ACHN (cell line): Measurements from ENCODE around the gene MSRB1.
"Not testable (repeated sequence)": the region's sequence is repeated elsewhere in the genome, so short reads cannot be mapped to it uniquely, and the experiment has no call there.

Source experiments
- DNase-seq: peaks from one replicate; pipeline ENCODE4 v3.0.0-alpha.2; 2015
- in situ Hi-C: cut with HindIII; loops from 2 replicates; pipeline ENCODE4 v1.10.0; 2017; ENCODE audit warnings: low sequenced_read_pairs, low pct_ligation_motif_present, low pct_unique_long_range_greater_than_20kb

Gene MSRB1

DNA sequence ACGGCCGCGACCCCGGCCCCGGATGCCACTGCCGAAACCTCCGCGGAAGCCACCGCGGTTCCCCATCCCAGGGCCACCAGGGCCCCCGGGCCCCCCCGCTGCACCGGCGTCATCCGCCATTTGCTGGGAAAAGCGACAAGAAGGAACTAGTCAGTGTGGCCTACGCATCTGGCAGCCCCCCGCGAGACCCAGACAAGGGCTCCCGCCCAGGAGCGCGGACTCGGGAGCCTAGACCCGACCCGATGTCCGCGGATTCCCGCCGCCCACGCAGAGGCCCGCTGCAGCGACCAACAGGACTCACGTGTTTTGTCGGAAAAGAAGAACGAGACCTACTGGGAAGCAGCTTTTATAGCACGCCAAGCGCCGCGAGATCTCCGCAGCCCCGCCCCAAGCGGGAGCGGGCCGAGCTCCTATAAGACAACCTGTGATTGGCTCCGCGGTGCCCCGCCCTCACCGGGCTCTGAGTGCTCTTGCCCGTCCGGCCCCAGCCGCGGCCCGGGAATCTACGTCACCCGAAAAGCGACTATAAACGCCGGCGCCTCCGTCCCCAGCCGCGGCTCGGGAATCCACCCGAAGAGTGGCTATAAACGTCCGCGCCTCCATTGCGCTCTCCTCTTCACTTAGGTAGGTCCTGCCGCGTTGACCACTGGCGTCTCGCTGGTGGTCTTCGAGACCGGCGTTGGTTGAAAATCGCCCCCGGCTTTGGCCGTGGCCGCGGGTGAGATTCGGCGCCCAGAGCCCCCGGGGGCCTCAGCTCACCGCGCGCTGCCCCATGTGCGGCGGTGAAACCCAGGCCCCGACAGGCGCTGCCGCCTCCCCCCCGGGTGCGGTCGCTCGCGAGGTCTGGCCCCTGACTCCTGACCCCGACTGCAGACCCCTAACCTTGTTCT, 21.8 kb upstream of the MSRB1 start, which contains the start of gene RPS2:
Gene RPS2, minus strand, starts transcription at position 321 of the 890 bp plus-strand sequence. Its CDS starts 201 bp downstream, at position 120.
- in situ Hi-C loops, result no loop called here

DNA sequence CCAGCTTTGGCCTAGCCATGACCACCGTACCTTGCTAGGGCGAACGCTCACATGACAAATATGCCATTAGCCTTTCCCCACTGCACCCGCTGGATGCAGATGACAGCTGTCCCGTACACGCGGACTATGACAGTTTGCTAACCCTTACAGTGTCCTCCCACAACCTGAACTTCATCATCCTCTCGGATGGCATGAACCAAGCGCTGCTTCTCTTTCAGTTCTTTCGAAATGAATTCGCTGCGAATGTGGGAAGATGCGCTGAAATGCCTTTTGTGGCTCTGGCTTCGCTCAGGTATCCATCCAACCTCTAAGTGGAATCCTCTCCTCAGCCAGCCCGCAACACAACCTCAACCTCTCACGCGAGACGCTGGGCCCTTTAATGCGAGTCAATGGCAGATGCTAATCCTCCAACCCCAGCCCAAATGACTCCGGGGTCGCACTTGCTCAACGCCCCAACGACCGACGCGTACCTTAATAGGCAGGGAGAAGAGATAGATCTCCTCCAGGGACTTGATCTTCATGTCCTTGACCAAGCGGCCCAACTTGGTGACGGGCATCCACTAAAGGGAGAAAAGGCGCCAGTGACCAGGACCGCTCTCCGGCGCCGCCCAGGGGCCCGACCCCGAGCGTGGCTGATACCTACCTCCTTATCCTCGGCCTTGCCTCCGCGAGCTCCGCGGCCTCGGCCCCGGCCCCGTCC, 21.0 kb upstream of the MSRB1 start:
- DNase-seq, result peak; percentile 50
- in situ Hi-C loops, result no loop called here

More for the DNA sequence above, 21.8 kb upstream of the MSRB1 start, which contains the start of gene RPS2:
- DNase-seq, result peak; percentile 99

DNA sequence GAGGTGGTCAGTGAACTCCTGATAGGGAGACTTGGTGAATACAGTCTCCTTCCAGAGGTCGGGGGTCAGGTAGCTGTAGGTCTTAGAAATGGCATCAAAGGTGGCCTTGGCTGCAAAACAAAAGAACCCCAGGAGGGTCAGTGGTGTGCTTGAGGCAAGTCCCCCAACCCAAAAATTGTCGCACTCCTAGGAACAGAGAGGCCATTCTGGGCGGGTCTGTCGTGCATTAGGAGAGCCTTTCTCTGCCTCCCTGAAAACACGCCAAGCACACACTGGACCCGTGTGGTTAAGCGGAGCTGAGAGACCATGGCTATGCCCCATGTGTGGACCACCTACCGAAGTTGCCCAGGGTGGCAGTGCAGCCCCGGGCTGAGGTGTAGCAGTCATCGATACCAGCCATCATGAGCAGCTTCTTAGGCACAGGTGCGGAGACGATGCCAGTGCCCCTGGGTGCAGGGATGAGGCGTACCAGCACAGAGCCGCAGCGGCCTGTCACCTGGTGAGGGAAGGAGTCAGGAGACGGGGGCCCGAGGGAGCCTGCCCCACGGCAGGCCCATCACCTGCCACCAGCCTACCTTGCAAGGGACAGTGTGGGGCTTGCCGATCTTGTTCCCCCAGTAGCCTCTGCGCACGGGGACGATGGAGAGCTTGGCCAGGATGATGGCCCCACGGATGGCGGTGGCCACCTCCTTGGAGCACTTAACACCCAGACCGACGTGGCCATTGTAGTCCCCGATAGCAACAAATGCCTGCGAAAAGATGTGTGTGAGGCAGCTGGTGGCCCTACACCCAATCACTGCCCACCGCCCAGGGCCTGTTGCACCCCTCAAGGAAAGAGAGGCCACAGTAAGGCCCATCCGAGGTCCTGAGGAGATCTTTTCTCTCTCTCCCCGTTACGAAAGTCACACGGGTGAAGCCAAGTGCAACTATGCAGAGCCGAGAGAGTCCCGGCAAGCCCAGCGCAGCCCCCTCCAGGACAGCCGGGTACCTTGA, 19.5 kb upstream of the MSRB1 start:
- in situ Hi-C loops, DNase-seq: not testable (repeated sequence)

DNA sequence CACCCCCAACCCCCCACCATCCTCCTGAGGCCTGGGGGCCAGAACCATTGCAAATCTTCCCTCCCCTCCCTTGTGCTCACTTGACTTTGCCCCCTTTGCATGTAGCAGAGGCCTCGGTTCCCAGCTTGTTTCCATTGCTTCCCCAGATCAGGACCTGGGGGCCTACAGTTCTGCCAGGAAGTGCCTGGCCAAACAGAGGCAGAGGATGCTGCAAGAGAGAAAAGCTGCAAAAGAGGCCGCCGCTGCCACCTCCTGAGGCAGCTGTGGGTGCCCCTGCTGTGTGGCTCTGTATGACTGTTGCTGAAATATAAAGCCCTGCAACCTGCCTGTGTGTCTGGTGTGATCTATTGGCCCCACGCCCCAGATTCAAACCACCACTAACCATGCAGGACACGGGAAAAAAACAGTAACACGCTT, 18.7 kb upstream of the MSRB1 start:
- in situ Hi-C loops, result no loop called here
- no peak for DNase-seq

DNA sequence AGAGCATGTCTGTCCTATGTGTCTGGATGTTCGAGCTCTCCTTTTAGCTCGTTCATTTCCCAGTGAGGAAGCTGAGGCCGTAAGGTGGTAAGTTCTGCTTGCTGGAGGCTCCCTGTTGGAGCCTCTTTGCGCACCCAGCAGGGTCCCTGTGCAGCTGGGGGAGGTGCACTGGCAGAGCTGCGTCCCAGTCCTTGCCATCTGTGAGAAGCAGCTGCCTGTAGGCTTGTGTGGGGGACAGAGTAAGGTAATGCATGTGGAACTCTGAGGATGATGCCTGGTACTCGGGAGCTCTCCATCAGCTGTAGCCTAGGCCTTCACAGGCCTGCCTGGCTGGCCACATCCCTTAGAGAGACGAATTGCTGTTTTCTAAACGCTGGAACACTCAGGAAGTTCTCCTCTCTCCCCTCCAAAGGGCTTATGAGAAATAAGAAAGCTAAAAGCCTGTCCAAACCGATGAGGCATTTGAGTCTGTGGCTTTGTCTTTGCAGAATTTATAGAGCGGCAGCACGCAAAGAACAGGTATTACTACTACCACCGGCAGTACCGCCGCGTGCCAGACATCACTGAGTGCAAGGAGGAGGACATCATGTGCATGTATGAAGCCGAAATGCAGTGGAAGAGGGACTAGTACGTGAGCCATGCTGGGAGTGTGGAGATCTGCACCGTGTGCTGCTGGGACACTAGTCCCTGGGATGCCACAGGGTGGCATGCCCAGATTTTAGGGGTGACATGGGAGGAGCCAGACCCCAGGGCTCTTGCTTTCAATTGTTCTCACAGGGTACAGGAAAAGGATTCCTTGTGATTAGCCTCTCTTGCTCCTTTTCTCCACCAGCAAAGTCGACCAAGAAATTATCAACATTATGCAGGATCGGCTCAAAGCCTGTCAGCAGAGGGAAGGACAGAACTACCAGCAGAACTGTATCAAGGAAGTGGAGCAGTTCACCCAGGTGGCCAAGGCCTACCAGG, 17.9 kb upstream of the MSRB1 start:
- peak; percentile 54 for DNase-seq
- in situ Hi-C loops, result no loop called here

DNA sequence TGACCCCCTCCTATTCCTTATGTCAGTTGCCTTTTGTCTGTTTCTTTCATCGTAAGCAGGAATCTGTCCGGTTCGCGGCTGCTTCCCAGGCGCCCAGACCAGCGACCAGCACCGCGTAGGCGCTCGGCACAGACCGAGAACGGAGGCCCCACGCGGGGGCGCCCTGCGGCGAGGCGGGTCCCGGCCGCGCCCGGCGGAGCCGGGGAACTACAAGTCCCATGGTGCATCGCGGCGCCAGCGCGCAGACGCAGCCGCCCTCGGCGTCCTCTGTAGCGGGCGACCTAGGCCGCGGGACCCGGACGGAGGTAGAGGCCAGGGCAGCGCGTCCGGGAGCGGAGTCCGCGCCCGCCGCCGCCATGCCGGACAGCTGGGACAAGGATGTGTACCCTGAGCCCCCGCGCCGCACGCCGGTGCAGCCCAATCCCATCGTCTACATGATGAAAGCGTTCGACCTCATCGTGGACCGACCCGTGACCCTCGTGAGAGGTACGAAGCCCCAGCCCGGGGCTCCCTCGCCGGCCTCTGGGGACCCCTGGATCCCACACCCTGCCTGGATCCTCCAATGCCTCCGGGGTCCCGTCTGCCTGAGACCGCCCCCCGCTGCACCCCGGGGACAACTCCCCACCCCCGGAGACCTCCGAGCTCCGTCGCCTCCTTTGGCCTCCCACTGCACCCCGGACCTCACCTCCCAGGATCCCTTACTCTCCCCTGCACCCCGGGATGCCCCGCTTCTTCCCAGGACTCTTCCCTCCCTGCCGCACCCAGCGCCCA, 16.5 kb upstream of the MSRB1 start, which contains the start of gene NDUFB10:
Gene NDUFB10, plus strand, starts transcription at position 270 of the 771 bp plus-strand sequence. Its CDS starts 87 bp downstream, at position 357.
- in situ Hi-C loops, result loop anchor here (5.0 kb wide), 1 partner anchor 92 kb away; no protein-coding TSS in a partner anchor
- peak; percentile 95 for DNase-seq

DNA sequence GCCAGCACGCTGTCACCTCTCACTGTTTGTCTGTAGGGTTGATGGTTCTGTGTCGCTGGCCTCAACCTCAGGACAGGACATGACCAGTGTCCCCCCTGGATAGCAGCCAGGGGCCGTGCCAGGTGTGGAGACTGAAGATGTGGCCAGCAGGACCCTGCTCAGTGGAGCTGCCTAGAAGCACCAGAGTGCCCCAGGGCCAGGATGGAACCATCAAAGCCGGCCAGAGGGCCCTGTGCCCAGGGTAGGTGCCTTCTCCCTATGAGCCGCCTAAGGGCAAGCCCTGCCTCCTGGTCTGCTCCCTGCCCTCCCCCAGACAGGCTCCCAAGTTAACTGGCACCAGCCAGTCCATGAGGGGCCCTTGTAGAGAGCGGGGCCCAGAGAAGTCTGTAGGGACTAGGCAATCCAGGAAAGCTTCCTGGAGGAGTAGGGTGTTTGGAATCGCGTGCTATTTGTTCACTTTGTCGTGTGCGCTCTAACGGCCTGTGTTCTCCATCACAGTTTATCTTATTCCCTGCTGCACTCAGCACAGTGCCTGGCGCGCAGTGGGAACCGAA, 15.8 kb upstream of the MSRB1 start:
- DNase-seq, result no peak

DNA sequence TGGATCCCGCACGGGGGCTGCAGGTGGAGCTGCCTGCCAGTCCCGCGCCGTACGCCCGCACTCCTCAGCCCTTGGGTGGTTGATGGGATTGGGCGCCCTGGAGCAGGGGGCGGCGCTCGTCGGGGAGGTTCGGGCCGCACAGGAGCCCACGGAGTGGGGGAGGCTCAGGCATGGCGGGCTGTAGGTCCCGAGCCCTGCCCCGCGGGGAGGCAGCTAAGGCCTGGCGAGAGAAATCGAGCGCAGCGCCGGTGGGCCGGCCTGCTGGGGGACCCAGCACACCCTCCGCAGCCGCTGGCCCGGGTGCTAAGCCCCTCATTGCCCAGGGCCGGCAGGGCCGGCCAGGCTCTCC, 15.1 kb upstream of the MSRB1 start:
- in situ Hi-C loops, result loop anchor here (5.0 kb wide), 1 partner anchor 91 kb away; no protein-coding TSS in a partner anchor
- not testable (repeated sequence) for DNase-seq

More for the DNA sequence above, 15.8 kb upstream of the MSRB1 start:
- in situ Hi-C loops, result loop anchor here (5.0 kb wide), 1 partner anchor 91 kb away; no protein-coding TSS in a partner anchor

DNA sequence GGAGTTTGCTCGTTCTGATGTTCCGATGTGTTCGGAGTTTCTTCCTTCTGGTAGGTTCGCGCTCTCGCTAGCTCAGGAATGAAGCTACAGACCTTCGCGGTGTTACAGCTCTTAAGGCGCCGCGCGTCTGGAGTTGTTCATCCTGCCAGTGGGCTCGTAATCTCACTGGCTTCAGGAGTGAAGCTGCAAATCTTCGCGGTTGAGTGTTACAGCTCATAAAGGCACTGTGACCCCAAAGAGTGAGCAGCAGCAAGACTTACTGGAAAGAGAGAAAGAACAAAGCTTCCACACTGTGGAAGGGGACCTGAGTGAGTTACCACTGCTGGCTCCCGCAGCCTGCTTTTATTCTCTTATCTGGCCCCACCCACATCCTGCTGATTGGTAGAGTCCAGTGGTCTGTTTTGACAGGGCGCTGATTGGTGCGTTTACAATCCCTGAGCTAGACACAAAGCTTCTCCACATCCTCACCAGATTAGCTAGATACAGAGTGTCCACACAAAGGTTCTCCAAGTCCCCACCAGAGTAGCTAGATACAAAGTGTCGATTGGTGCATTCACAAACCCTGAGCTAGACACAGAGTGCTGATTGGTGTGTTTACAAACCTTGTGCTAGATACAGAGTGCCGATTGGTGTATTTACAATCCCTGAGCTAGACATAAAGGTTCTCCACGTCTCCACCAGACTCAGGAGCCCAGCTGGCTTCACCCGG, 14.6 kb upstream of the MSRB1 start:
- in situ Hi-C loops, result loop anchor here (5.0 kb wide), 1 partner anchor 90 kb away; no protein-coding TSS in a partner anchor
- DNase-seq, result not testable (repeated sequence)

DNA sequence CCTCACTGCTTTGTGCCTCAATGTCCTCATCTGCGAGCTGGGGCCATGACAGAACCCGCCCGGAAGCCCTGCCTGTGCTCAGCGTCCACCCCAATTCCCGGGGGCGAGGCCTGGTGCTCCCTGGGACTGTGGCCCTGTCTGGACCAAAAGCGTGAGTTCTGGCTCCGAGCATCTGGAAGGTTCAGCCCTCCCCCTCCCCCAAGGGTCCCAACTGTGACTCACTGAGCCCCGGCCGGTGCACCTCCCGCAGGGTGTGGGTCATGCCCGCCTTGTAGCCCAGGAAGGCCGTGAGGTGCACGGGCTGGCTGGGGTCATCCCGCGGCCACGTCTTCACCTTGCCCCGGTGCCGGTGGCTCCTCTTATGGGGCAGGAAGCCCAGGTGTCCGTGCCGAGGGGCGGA, 10.7 kb upstream of the MSRB1 start:
- DNase-seq, result no peak
- in situ Hi-C loops, result no loop called here

DNA sequence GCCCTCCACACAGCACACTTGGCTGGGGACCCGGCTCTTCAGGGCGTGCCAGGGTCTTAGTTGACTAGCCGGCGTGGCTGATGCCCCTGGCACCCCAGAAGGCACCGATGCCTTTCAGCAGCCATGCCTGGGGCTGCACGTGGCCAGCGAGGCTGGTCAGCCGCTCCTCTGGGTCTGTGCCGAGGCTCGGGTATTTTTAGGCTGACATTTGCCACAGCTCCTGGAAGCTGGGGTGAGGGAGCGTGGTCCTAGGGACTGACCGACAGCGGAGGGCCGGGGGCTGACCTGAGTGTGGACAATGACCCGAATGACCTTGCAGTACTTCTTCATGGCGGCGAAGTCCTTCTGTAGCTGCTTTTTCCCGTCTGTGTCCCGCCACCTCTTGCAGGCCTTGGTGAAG, 7.6 kb upstream of the MSRB1 start:
- in situ Hi-C loops, result no loop called here
- no peak for DNase-seq

DNA sequence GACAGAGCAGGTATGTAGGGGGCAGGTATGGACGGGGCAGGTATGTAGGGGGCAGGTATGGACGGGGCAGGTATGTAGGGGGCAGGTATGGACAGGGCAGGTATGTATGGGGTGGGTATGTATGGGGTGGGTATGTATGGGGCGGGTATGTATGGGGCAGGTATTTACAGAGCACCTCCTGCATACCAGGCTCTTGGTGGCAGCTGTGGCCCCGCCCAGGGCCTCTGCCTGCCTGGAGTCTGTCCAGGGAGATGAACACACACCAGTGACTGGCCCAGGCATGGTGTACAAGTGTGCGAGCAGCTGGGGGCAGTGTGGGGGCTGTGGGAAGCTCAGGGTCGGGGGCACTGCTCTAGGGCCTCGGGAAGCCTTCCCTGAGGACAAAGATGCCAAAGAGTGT, 7.0 kb upstream of the MSRB1 start:
- no peak for DNase-seq
- in situ Hi-C loops, result no loop called here

DNA sequence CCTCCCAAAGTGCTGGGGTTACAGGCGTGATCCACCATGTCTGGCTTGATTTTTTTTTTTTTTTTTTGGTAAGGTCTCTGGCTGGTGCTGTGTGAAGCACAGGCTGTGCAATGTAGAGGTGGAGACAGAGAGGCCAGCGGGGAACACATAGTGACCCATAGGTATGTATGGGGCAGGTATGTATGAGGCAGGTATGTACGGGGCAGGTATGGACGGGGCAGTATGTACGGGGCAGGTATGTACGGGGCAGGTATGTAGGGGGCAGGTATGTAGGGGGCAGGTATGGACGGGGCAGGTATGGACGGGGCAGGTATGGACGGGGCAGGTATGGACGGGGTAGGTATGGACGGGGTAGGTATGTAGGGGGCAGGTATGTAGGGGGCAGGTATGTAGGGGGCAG, 6.5 kb upstream of the MSRB1 start:
- no peak for DNase-seq
- in situ Hi-C loops, result no loop called here

DNA sequence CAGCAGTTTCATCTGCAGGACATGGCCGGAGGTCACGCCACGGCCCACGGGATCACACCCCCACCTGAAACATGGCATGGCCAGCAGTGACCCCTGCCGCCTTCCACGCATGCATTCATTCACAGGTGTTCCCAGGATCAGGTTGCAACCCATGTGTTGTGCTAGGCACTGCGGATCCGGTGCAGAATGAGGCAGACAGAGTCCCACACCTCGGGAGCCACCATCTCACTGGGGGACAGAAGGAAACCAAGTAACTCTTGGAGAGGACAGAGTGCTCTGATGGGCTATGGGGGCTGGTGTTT, 4.3 kb upstream of the MSRB1 start:
- no peak for DNase-seq
- in situ Hi-C loops, result no loop called here

DNA sequence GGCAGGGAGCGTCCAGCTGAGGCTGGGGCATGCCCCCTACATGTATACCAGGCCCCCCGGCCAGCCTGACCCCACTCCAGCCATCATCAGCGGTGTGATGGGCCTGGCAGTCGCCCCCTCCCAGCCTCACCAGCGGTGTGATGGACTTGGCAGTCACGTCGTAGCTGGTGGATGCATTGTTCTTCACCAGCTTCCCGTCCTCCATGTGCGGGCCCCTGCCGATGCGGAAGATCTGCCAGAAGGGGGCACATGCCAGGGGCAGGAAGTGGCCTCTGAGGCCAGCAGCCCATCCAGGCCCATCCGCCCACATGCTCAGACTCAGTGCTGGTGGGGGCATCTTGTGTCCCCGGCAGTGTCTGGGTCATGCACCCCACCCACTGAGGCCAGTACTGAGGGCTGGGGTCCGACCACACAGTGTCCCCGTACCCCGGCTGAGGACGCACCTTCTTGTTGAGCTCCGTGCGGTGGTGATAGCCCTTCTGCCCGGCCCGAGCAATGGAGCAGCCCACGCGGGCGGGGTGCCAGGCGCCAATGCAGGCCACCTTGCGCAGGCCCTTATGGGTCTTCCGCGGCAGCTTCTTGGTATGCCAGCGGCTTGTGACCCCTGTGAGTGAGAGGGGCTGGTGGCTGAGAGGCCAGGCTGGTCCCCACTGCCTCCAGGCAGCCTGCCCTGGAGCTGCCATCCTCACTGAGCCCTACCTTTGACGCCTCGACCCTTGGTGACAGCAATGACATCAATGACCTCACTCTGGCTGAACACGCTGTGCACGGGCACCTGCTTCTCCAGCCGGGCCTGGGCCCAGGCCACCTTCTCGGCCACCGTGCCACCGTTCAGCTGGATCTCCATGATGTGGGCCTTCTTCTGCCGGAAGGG, 3.7 kb upstream of the MSRB1 start:
- in situ Hi-C loops, result no loop called here
- no peak for DNase-seq
